Left lung (tissue), 10 donors: ENCODE data around the gene C6orf89. TPM values are rescaled to one million over a fixed set of nuclear protein-coding genes. Genes with fewer than 3 reads are reported as not detected.
"Not testable (repeated sequence)": the region's sequence is repeated elsewhere in the genome, so short reads cannot be mapped to it uniquely, and the experiment has no call there.

ENCODE experiments used
- ATAC-seq: fragments of 200-7000 bp; cut with Tn5 transposase; one replicate; pipeline ENCODE4 v1.9.1; 2020; ENCODE audit warnings: moderate library complexity
- DNase-seq, 4 donors: peaks; one replicate each; pipeline ENCODE4 v3.0.0-alpha.2; 2013 to 2020
- H3K27ac ChIP-seq, 2 donors: fragments of 200-600 bp; sonication (generic) in 1 of 2; one replicate each; pipeline versions ENCODE4 v1.5.0 to v1.8.0; 2020 to 2021
- H3K27me3 ChIP-seq, 2 donors: fragments of 200-600 bp; sonication (generic) in 1 of 2; one replicate each; pipeline versions ENCODE4 v1.5.0 to v1.8.0; 2020 to 2021
- H3K36me3 ChIP-seq, 2 donors: fragments of 200-600 bp; sonication (generic) in 1 of 2; one replicate each; pipeline versions ENCODE4 v1.5.0 to v1.8.0; 2020 to 2021
- H3K4me1 ChIP-seq, 2 donors: fragments of 200-600 bp; one replicate each; pipeline ENCODE4 v1.8.0; 2021
- H3K4me3 ChIP-seq, 2 donors: fragments of 200-600 bp; sonication (generic) in 1 of 2; one replicate each; pipeline versions ENCODE4 v1.5.0 to v1.8.0; 2020 to 2021; ENCODE audit warnings: mild to moderate bottlenecking in 1 of 2
- H3K9me3 ChIP-seq, 2 donors: fragments of 200-600 bp; sonication (generic) in 1 of 2; one replicate each; pipeline versions ENCODE4 v1.5.0 to v1.8.0; 2020 to 2021
- intact Hi-C, 2 donors: fragments of 100-400 bp; cut with DNase I; formaldehyde crosslinking; loops; one replicate each; pipeline versions ENCODE4 v1.11.2 to v1.14.2; 2022
- polyA plus RNA-seq, 6 donors: library from polyadenylated mRNA; unstranded; fragments of 120-200 nt; gene quantifications; one replicate each; pipeline ENCODE4 v1.2.1, GENCODE V29; 2013; ENCODE audit not compliant: insufficient read length in 6 of 6
- total RNA-seq, 2 donors: library from RNA; stranded (reverse); fragmentation: NEBNext Ultra II Directional; extraction: Animal tissue kit (Norgen Biotek cat#: 25700); gene quantifications; one replicate each; pipeline ENCODE4 v1.2.1, GENCODE V29; 2021
- TF ChIP-seq, protein P1 (sequence below), 2 donors: fragments of 200-600 bp; sonication (generic) in 1 of 2; IDR thresholded peaks; one replicate each; pipeline versions ENCODE4 v1.5.0 to v1.8.0; 2021; ENCODE audit warnings: antibody characterized with exemption in 2 of 2
- donor health status: DM: no; HTN: yes; CAD: no.
- donor health status: DM: no; HTN: no; CAD: no.

C6orf89 gene
- total and polyA plus RNA-seq, 8 donors = 43.8 to 59.6 (median 48.0) TPM

GRCh38 chr6:36937896-36938295 is 52.1 kb downstream of the C6orf89 start:
- H3K27me3 ChIP-seq = no peaks in the 10 kb centered on the region
- DNase-seq (no peak), ATAC-seq (no peak)
- intact Hi-C loops = no loop called here
- H3K4me3 ChIP-seq = no peak overlapping the region
- TF ChIP-seq, protein P1, sequence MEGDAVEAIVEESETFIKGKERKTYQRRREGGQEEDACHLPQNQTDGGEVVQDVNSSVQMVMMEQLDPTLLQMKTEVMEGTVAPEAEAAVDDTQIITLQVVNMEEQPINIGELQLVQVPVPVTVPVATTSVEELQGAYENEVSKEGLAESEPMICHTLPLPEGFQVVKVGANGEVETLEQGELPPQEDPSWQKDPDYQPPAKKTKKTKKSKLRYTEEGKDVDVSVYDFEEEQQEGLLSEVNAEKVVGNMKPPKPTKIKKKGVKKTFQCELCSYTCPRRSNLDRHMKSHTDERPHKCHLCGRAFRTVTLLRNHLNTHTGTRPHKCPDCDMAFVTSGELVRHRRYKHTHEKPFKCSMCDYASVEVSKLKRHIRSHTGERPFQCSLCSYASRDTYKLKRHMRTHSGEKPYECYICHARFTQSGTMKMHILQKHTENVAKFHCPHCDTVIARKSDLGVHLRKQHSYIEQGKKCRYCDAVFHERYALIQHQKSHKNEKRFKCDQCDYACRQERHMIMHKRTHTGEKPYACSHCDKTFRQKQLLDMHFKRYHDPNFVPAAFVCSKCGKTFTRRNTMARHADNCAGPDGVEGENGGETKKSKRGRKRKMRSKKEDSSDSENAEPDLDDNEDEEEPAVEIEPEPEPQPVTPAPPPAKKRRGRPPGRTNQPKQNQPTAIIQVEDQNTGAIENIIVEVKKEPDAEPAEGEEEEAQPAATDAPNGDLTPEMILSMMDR (IDR thresholded peaks at IDR 0.05) = no peak
- no peaks in the 10 kb centered on the region for H3K4me1 ChIP-seq
- H3K27ac ChIP-seq = no peak overlapping the region
- H3K9me3 ChIP-seq = no peaks in the 10 kb centered on the region
- H3K36me3 ChIP-seq = no peaks in the 10 kb centered on the region

- Histone ChIP-seq H3K4me3 (no peak overlapping the region), H3K36me3 (no peaks in the 10 kb centered on the region), H3K4me1 (no peaks in the 10 kb centered on the region), H3K27me3 (no peaks in the 10 kb centered on the region), H3K9me3 (no peaks in the 10 kb centered on the region), H3K27ac (no peak overlapping the region)
- intact Hi-C loops = no loop called here
- ATAC-seq (no peak), DNase-seq (no peak)
- TF ChIP-seq, protein P1 (IDR thresholded peaks at IDR 0.05) = no peak
Measured at GRCh38 chr6:36938536-36938935, 52.8 kb downstream of the C6orf89 start.

- H3K4me3 ChIP-seq, H3K9me3 ChIP-seq, DNase-seq, H3K4me1 ChIP-seq, H3K27me3 ChIP-seq, H3K36me3 ChIP-seq, ATAC-seq, H3K27ac ChIP-seq, intact Hi-C loops: not testable (repeated sequence)
Measured at GRCh38 chr6:36939005-36939404, 53.3 kb downstream of the C6orf89 start.

DNA sequence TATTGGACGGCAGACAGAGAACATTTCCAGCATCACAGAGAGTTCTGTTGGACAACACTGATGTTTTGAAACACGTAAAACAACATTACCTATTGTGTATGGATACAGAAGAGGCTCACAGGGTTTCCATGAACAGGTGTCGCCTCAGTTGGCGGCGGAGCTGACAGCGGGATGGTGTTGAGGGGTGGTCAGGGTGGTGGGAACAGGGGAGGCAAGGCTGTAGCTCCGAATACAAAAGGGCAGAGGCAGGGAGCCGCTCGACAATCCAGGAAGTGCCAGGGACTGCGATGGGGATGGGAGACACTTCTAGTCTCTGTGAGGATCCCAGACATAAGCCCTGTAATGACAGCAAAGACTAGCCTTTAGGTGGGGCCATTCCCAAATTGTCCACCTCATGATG is 54.3 kb downstream of the C6orf89 start:
- no peaks in the 10 kb centered on the region for H3K4me1 ChIP-seq
- no peaks in the 10 kb centered on the region for H3K9me3 ChIP-seq
- H3K27ac ChIP-seq = no peak overlapping the region
- no peaks in the 10 kb centered on the region for H3K27me3 ChIP-seq
- TF ChIP-seq, protein P1 (IDR thresholded peaks at IDR 0.05) = no peak
- no peaks in the 10 kb centered on the region for H3K36me3 ChIP-seq
- H3K4me3 ChIP-seq = no peak overlapping the region
- DNase-seq (no peak), ATAC-seq (no peak)
- intact Hi-C loops = no loop called here

DNA sequence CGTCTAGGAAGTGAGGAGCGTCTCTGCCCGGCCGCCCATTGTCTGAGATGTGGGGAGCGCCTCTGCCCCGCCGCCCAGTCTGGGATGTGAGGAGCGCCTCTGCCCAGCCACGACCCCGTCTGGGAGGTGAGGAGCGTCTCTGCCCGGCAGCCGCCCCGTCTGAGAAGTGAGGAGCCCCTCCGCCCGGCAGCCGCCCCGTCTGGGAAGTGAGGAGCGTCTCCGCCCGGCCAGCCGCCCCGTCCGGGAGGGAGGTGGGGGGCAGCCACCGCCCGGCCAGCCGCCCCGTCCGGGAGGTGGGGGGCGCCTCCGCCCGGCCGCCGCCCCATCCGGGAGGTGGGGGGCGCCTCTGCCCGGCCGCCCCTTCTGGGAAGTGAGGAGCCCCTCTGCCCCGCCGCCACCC is 55.8 kb downstream of the C6orf89 start:
- H3K36me3 ChIP-seq, H3K4me1 ChIP-seq, DNase-seq, H3K27ac ChIP-seq, intact Hi-C loops, ATAC-seq, H3K4me3 ChIP-seq, H3K9me3 ChIP-seq, H3K27me3 ChIP-seq: not testable (repeated sequence)

DNA sequence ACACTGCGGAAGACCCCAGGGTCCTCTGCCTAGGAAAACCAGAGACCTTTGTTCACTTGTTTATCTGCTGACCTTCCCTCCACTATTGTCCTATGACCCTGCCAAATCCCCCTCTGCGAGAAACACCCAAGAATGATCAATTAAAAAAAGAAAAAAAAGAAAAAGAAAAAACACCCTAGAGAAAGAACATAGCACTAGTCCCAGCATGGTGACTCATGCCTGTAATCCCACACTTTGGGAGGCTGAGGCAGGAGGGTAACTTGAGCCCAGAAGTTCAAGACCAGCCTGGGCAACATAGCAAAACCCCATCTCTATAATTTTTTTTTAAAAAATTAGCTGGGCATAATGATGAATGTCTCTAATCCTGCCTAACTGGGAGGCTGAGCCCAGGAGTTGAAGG is 56.6 kb downstream of the C6orf89 start:
- H3K36me3 ChIP-seq, ATAC-seq, DNase-seq, H3K27me3 ChIP-seq, H3K4me1 ChIP-seq, H3K9me3 ChIP-seq, H3K27ac ChIP-seq, intact Hi-C loops, H3K4me3 ChIP-seq: not testable (repeated sequence)

DNA sequence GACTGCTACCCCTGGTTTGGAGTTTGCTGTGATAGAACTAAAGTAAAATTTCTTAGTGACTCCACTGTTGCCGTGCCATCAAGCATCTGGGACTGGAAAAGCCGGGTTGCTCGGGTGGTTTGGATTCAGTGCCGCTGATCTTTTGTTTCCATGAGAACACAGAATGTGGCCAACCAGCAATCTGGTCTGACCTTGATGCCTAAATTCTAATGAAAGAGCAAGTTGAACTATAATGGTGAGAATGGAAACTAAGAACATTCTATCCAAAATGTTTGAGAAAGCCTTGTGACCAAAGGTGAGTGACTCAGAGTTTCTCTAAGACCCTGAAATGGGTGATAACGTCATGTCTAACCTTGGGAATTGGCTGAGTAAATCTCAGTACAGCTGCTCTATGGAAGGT is 58.9 kb downstream of the C6orf89 start:
- H3K9me3 ChIP-seq = no peaks in the 10 kb centered on the region
- no peaks in the 10 kb centered on the region for H3K36me3 ChIP-seq
- H3K27me3 ChIP-seq = no peaks in the 10 kb centered on the region
- no peak for ATAC-seq
- H3K27ac ChIP-seq = no peak overlapping the region
- TF ChIP-seq, protein P1 (IDR thresholded peaks at IDR 0.05) = no peak
- no peak for DNase-seq
- intact Hi-C loops = no loop called here
- no peak overlapping the region for H3K4me3 ChIP-seq
- no peaks in the 10 kb centered on the region for H3K4me1 ChIP-seq
